Right atrium auricular region (tissue), 2 donors: ENCODE measurements around the gene GABBR2. TPM values are rescaled to one million over a fixed set of nuclear protein-coding genes. Genes with fewer than 3 reads are reported as not detected.

Experiments
- DNase-seq: peaks from one replicate; pipeline ENCODE4 v3.0.0-alpha.2; 2019; ENCODE audit warnings: low spot score
- H3K27ac ChIP-seq, 2 donors: fragments of 200-600 bp; sonication (generic); 1 replicate in 1 of 2; 2 replicates in 1 of 2; pipeline ENCODE4 v1.5.1; 2016 to 2019
- H3K27me3 ChIP-seq, 2 donors: fragments of 200-600 bp; sonication (generic); one replicate each; pipeline versions ENCODE4 v1.5.1 to v1.6.0; 2017 to 2019
- H3K36me3 ChIP-seq: fragments of 200-600 bp; sonication (generic); one replicate; pipeline ENCODE4 v1.5.1; 2016
- H3K4me1 ChIP-seq, 2 donors: fragments of 200-600 bp; sonication (generic); one replicate each; pipeline versions ENCODE4 v1.5.1 to v1.6.0; 2017 to 2019
- H3K4me3 ChIP-seq, 2 donors: fragments of 200-600 bp; sonication (generic); 1 replicate in 1 of 2; 2 replicates in 1 of 2; pipeline ENCODE4 v1.5.1; 2017 to 2019; ENCODE audit warnings: mild to moderate bottlenecking in 1 of 2, moderate library complexity in 1 of 2
- H3K9me3 ChIP-seq, 2 donors: fragments of 200-600 bp; sonication (generic); one replicate each; pipeline ENCODE4 v1.5.1; 2019
- CTCF ChIP-seq, 2 donors: fragments of 200-600 bp; sonication (generic); IDR thresholded peaks; one replicate each; pipeline ENCODE4 v1.5.1; 2019; ENCODE audit warnings: antibody characterized with exemption in 2 of 2
- total RNA-seq, 2 donors: library from RNA; depleted of rRNA; stranded (reverse); fragments of >200 nt; gene quantifications; one replicate each; pipeline ENCODE4 v1.1.0, GENCODE V29; 2016

GABBR2 gene
- total RNA-seq, 2 donors from 2014 or later: 0.22 TPM; not detected in 1

GRCh38 chr9:98738741-98739140 lies 30.0 kb upstream of the GABBR2 start:
- Histone ChIP-seq H3K27ac (no peak overlapping the region), H3K27me3 (no peaks in the 10 kb centered on the region), H3K36me3 (no peaks in the 10 kb centered on the region), H3K4me3 (no peak overlapping the region), H3K9me3 (no peaks in the 10 kb centered on the region), H3K4me1 (no peaks in the 10 kb centered on the region)
- TF ChIP-seq CTCF (IDR thresholded peaks at IDR 0.05): no peak
- DNase-seq: no peak

GRCh38 chr9:98736226-98736625 lies 27.5 kb upstream of the GABBR2 start:
- Histone ChIP-seq H3K27me3 (no peaks in the 10 kb centered on the region), H3K4me3 (no peak overlapping the region), H3K4me1 (no peaks in the 10 kb centered on the region), H3K9me3 (no peaks in the 10 kb centered on the region), H3K27ac (no peak overlapping the region), H3K36me3 (no peaks in the 10 kb centered on the region)
- DNase-seq: no peak
- no peak for TF ChIP-seq CTCF (IDR thresholded peaks at IDR 0.05)

- Histone ChIP-seq H3K4me1 (peaks cover 0 to 5% of the 10 kb centered on the region in 2 donors), H3K27ac (no peak overlapping the region), H3K36me3 (no peaks in the 10 kb centered on the region), H3K9me3 (no peaks in the 10 kb centered on the region), H3K4me3 (no peak overlapping the region), H3K27me3 (no peaks in the 10 kb centered on the region)
- DNase-seq: no peak
- TF ChIP-seq CTCF (IDR thresholded peaks at IDR 0.05): no peak
These were observed 24.1 kb upstream of the GABBR2 start for GRCh38 chr9:98732801-98733200.

GRCh38 chr9:98732091-98732490 lies 23.4 kb upstream of the GABBR2 start:
- Histone ChIP-seq H3K27me3 (no peaks in the 10 kb centered on the region), H3K4me1 (peaks cover 0 to 5% of the 10 kb centered on the region in 2 donors), H3K36me3 (no peaks in the 10 kb centered on the region), H3K4me3 (no peak overlapping the region), H3K27ac (no peak overlapping the region), H3K9me3 (no peaks in the 10 kb centered on the region)
- no peak for DNase-seq
- no peak for TF ChIP-seq CTCF (IDR thresholded peaks at IDR 0.05)

GRCh38 chr9:98730871-98731270 lies 22.1 kb upstream of the GABBR2 start:
- Histone ChIP-seq H3K27ac (no peak overlapping the region), H3K9me3 (no peaks in the 10 kb centered on the region), H3K27me3 (no peaks in the 10 kb centered on the region), H3K4me3 (no peak overlapping the region), H3K4me1 (peaks cover 0 to 5% of the 10 kb centered on the region in 2 donors), H3K36me3 (no peaks in the 10 kb centered on the region)
- TF ChIP-seq CTCF (IDR thresholded peaks at IDR 0.05): no peak
- no peak for DNase-seq

- Histone ChIP-seq H3K27me3 (no peaks in the 10 kb centered on the region), H3K36me3 (no peaks in the 10 kb centered on the region), H3K4me1 (peaks cover 0 to 5% of the 10 kb centered on the region in 2 donors), H3K4me3 (no peak overlapping the region), H3K9me3 (peaks cover 0 to 5% of the 10 kb centered on the region in 2 donors), H3K27ac (no peak overlapping the region)
- TF ChIP-seq CTCF (IDR thresholded peaks at IDR 0.05): no peak
- DNase-seq: no peak
These were observed 19.8 kb upstream of the GABBR2 start for GRCh38 chr9:98728500-98728899.
